Memory B cell (primary cell): Measurements from ENCODE around the gene SLC5A10.

Experiments used
- ATAC-seq: fragments of 150-1000 bp; cut with Tn5 transposase; 2 replicates; pipeline ENCODE4 v1.10.0; 2021; ENCODE audit warnings: low read depth, mild to moderate bottlenecking, moderate library complexity
- DNase-seq, 2 donors: peaks; one replicate each; pipeline ENCODE4 v3.0.0; 2022; ENCODE audit warnings: low spot score in 2 of 2
- H3K27ac Mint-ChIP-seq: one replicate; pipeline ENCODE4 v1.8.0; 2022; ENCODE audit warnings: mild to moderate bottlenecking, moderate library complexity, mixed read lengths
- H3K27me3 Mint-ChIP-seq: one replicate; pipeline ENCODE4 v1.8.0; 2022; ENCODE audit warnings: mixed read lengths
- H3K36me3 Mint-ChIP-seq: one replicate; pipeline ENCODE4 v1.8.0; 2022; ENCODE audit warnings: mild to moderate bottlenecking, mixed read lengths
- H3K4me1 Mint-ChIP-seq: one replicate; pipeline ENCODE4 v1.8.0; 2022; ENCODE audit warnings: mixed read lengths
- H3K4me3 Mint-ChIP-seq: one replicate; pipeline ENCODE4 v1.8.0; 2022; ENCODE audit warnings: mild to moderate bottlenecking, moderate library complexity, mixed read lengths
- H3K9me3 Mint-ChIP-seq: one replicate; pipeline ENCODE4 v1.8.0; 2022; ENCODE audit warnings: mixed read lengths

Gene SLC5A10

GRCh38 chr17:18977646-18978045 lies 25.7 kb downstream of the SLC5A10 start:
- H3K27ac Mint-ChIP-seq: no peak overlapping the region
- H3K36me3 Mint-ChIP-seq: peaks cover 3% of the 10 kb centered on the region
- DNase-seq (no peak), ATAC-seq (no peak)
- no peak overlapping the region for H3K4me3 Mint-ChIP-seq
- no peaks in the 10 kb centered on the region for H3K4me1 Mint-ChIP-seq
- H3K27me3 Mint-ChIP-seq: no peaks in the 10 kb centered on the region
- no peaks in the 10 kb centered on the region for H3K9me3 Mint-ChIP-seq

- no peak overlapping the region for H3K27ac Mint-ChIP-seq
- H3K4me3 Mint-ChIP-seq: no peak overlapping the region
- no peaks in the 10 kb centered on the region for H3K27me3 Mint-ChIP-seq
- no peaks in the 10 kb centered on the region for H3K4me1 Mint-ChIP-seq
- peaks cover 3% of the 10 kb centered on the region for H3K36me3 Mint-ChIP-seq
- no peaks in the 10 kb centered on the region for H3K9me3 Mint-ChIP-seq
- ATAC-seq: no peak
- no peak for DNase-seq
These were observed 26.1 kb downstream of the SLC5A10 start for GRCh38 chr17:18978050-18978449.

GRCh38 chr17:18978655-18979054 lies 26.7 kb downstream of the SLC5A10 start:
- DNase-seq (no peak), ATAC-seq (no peak)
- Mint-ChIP-seq H3K4me3 (no peak overlapping the region), H3K36me3 (peaks cover 3% of the 10 kb centered on the region), H3K9me3 (no peaks in the 10 kb centered on the region), H3K27me3 (no peaks in the 10 kb centered on the region), H3K27ac (no peak overlapping the region), H3K4me1 (no peaks in the 10 kb centered on the region)

- no peak for ATAC-seq
- H3K4me3 Mint-ChIP-seq: no peak overlapping the region
- DNase-seq: no peak
- no peak overlapping the region for H3K27ac Mint-ChIP-seq
- H3K9me3 Mint-ChIP-seq: no peaks in the 10 kb centered on the region
- no peaks in the 10 kb centered on the region for H3K27me3 Mint-ChIP-seq
- no peaks in the 10 kb centered on the region for H3K4me1 Mint-ChIP-seq
- peaks cover 3% of the 10 kb centered on the region for H3K36me3 Mint-ChIP-seq
These were observed 28.8 kb downstream of the SLC5A10 start for GRCh38 chr17:18980682-18981334.

- no peak overlapping the region for H3K27ac Mint-ChIP-seq
- no peaks in the 10 kb centered on the region for H3K9me3 Mint-ChIP-seq
These were observed 29.3 kb downstream of the SLC5A10 start for GRCh38 chr17:18981335-18981641.

GRCh38 chr17:18981642-18982424 lies 29.9 kb downstream of the SLC5A10 start:
- Mint-ChIP-seq H3K27me3 (no peaks in the 10 kb centered on the region), H3K4me1 (no peaks in the 10 kb centered on the region), H3K27ac (no peak overlapping the region), H3K4me3 (no peak overlapping the region), H3K9me3 (no peaks in the 10 kb centered on the region), H3K36me3 (peaks cover 3% of the 10 kb centered on the region)
- ATAC-seq (no peak), DNase-seq (no peak)

More at GRCh38 chr17:18981335-18981641, 29.3 kb downstream of the SLC5A10 start:
- Mint-ChIP-seq H3K4me3 (no peak overlapping the region), H3K36me3 (peaks cover 3% of the 10 kb centered on the region), H3K27me3 (no peaks in the 10 kb centered on the region), H3K4me1 (no peaks in the 10 kb centered on the region)
- no peak for DNase-seq
- no peak for ATAC-seq

- no peak for DNase-seq
- Mint-ChIP-seq H3K36me3 (peaks cover 2% of the 10 kb centered on the region), H3K27me3 (no peaks in the 10 kb centered on the region), H3K27ac (no peak overlapping the region), H3K4me1 (no peaks in the 10 kb centered on the region), H3K9me3 (no peaks in the 10 kb centered on the region), H3K4me3 (no peak overlapping the region)
- no peak for ATAC-seq
These were observed 32.5 kb downstream of the SLC5A10 start for GRCh38 chr17:18984273-18985114.

GRCh38 chr17:18985475-18985874 lies 33.5 kb downstream of the SLC5A10 start:
- H3K9me3 Mint-ChIP-seq: no peaks in the 10 kb centered on the region
- ATAC-seq (no peak), DNase-seq (no peak)
- no peaks in the 10 kb centered on the region for H3K4me1 Mint-ChIP-seq
- H3K27me3 Mint-ChIP-seq: no peaks in the 10 kb centered on the region
- H3K4me3 Mint-ChIP-seq: no peak overlapping the region
- H3K36me3 Mint-ChIP-seq: no peaks in the 10 kb centered on the region
- H3K27ac Mint-ChIP-seq: no peak overlapping the region

GRCh38 chr17:18986541-18987229 lies 34.7 kb downstream of the SLC5A10 start:
- Mint-ChIP-seq H3K9me3 (no peaks in the 10 kb centered on the region), H3K4me3 (no peak overlapping the region), H3K36me3 (no peaks in the 10 kb centered on the region), H3K27ac (no peak overlapping the region), H3K27me3 (no peaks in the 10 kb centered on the region), H3K4me1 (no peaks in the 10 kb centered on the region)
- no peak for ATAC-seq
- DNase-seq: no peak

GRCh38 chr17:18987230-18987610 lies 35.3 kb downstream of the SLC5A10 start:
- Mint-ChIP-seq H3K9me3 (no peaks in the 10 kb centered on the region), H3K36me3 (no peaks in the 10 kb centered on the region), H3K27ac (no peak overlapping the region), H3K4me3 (no peak overlapping the region), H3K27me3 (no peaks in the 10 kb centered on the region), H3K4me1 (peaks cover 3% of the 10 kb centered on the region)
- ATAC-seq (no peak), DNase-seq (no peak)

GRCh38 chr17:18987862-18988545 lies 36.0 kb downstream of the SLC5A10 start:
- H3K27ac Mint-ChIP-seq: no peak overlapping the region
- H3K4me1 Mint-ChIP-seq: peaks cover 9% of the 10 kb centered on the region
- no peaks in the 10 kb centered on the region for H3K27me3 Mint-ChIP-seq
- no peak for DNase-seq
- H3K36me3 Mint-ChIP-seq: no peaks in the 10 kb centered on the region
- H3K4me3 Mint-ChIP-seq: no peak overlapping the region
- H3K9me3 Mint-ChIP-seq: no peaks in the 10 kb centered on the region
- ATAC-seq: no peak

GRCh38 chr17:18988546-18989173 lies 36.7 kb downstream of the SLC5A10 start:
- Mint-ChIP-seq H3K9me3 (no peaks in the 10 kb centered on the region), H3K4me3 (no peak overlapping the region), H3K4me1 (peaks cover 15% of the 10 kb centered on the region), H3K27ac (no peak overlapping the region), H3K27me3 (no peaks in the 10 kb centered on the region), H3K36me3 (no peaks in the 10 kb centered on the region)
- ATAC-seq (no peak), DNase-seq (no peak)

- H3K27me3 Mint-ChIP-seq: no peaks in the 10 kb centered on the region
- H3K4me1 Mint-ChIP-seq: peaks cover 20% of the 10 kb centered on the region
- H3K27ac Mint-ChIP-seq: no peak overlapping the region
These were observed 38.4 kb downstream of the SLC5A10 start for GRCh38 chr17:18990331-18990730.

More at GRCh38 chr17:18990331-18990730, 38.4 kb downstream of the SLC5A10 start:
- peaks cover 6% of the 10 kb centered on the region for H3K36me3 Mint-ChIP-seq
- DNase-seq (no peak), ATAC-seq (no peak)
- no peak overlapping the region for H3K4me3 Mint-ChIP-seq
- H3K9me3 Mint-ChIP-seq: peaks cover 4% of the 10 kb centered on the region
